RPMI7951 (cell line): ENCODE results near the gene SORBS2. TPM values are rescaled to one million over a fixed set of nuclear protein-coding genes. Genes with fewer than 3 reads are reported as not detected.
A peak's percentile ranks its signal among the peaks of the same experiment; 100 is the strongest.
"Not testable (repeated sequence)": the region's sequence is repeated elsewhere in the genome, so short reads cannot be mapped to it uniquely, and the experiment has no call there.

Experiments used
- DNase-seq: peaks from one replicate; pipeline ENCODE4 v3.0.0-alpha.2; 2012; ENCODE audit warnings: low read depth
- total RNA-seq: library from RNA; depleted of rRNA; stranded (reverse); fragments of >200 nt; shearing (Covaris generic); gene quantifications from 2 replicates; pipeline ENCODE4 v1.2.3, GENCODE V29; 2014

Gene SORBS2
- total RNA-seq, 1 experiment from 2014 or later, result 17.3 TPM

DNA sequence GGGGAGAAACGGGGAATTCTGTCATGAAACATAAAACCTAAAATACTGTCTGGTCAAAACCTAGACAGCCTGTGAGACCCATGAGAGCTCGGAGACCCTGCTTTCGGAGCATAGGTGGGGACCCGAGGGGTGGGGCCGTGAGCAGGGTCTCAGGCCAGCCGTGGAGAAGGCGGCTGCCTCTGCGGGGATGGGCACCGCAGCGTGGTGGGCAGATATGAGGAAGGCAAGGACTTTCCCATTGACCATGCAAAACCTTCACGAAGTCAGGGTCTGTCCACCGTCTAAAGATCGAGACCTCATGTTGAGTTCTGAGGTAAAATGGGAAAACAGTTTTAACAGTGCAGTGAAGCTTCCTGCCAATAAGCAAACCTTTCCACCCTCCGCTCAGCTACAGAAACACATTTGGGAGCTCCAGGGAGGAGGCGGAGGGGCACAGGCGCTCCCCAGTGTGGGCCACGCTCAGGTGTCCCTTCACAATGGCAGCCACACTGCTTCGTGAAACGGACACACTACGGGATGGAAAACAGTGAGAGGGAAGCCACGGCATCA lies 74.4 kb downstream of the SORBS2 start:
- DNase-seq, result no peak

DNA sequence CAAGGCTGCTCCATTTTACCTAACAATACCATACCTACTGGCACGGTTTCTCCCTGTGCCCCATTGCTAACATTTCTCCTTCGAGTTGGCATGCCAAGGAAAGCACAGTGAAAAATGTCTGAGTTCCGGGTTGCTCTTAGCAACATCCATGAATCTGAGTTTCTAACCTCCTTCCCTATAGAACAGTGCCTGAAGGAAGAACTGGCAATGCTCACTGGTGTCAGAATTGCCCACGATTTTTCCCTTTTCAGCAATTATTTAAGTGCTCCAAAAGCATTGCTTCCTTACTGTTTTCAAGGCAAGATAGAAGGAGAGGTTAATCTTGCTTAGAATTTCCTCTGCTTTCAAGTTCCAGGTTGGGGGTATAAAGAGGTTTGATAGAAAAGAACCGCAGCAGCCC lies 75.1 kb downstream of the SORBS2 start:
- DNase-seq, result no peak

GRCh38 chr4:185735866-185736400 lies 76.1 kb downstream of the SORBS2 start:
- no peak for DNase-seq

GRCh38 chr4:185734930-185735329 lies 77.1 kb downstream of the SORBS2 start:
- DNase-seq, result no peak

DNA sequence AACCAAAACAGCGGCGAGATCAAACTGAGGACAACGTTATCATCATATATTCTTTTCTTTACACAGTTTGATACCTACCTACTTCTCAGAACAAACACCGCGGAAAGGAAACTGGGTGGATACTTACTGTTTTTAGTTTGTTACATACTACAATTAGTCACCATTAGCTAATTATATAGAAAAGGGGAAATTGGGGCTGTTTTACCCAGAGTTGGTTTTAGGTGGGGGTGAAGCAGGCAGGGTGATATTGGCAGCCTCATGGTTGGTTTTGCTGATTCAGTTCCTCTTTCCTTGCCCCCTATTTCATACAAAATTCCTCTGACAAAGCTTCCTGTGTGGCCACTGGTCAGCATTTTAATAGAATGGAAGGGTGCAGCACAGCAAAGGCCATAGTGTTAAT lies 77.8 kb downstream of the SORBS2 start:
- DNase-seq, result no peak

GRCh38 chr4:185730849-185731608 lies 81.0 kb downstream of the SORBS2 start:
- no peak for DNase-seq

DNA sequence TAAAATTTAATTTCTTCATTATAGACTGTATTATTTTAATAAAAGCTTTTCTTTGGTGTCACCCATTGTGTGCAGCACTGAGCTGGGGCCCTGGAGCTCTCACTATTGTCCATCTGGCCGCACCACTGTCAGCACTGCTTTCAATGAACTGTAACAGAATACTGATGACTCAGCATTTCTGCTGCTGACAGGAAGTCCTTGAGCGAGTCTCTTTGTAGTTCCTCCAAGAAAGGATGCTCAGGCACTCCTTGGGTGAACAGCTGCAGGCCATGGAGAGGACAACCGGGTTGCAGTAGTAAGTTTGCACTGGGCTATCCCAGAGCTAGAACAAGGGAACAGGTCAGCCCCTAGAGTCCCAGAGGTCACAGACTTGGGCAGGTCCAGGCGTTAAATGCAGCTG lies 81.6 kb downstream of the SORBS2 start:
- DNase-seq, result peak; percentile 74

GRCh38 chr4:185729391-185729804 lies 82.6 kb downstream of the SORBS2 start:
- no peak for DNase-seq

DNA sequence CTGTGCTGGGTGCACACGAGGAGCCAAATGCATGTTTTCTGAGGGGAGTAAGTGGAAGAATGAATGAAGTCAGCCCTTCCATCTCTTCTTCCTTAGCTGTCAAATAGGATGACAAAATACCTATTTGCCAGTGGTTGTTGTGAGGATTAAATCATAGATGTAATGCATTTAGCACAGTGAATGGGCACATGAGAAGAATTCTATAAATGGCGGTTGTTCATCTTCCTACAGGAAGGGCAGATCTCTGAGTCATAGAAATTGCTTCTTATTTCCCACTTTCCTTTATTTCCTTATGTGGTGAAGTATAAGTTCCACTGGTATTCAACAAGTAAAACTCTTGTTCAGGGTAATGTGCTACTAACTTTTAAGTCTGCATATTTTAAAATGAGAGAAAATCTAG lies 83.1 kb downstream of the SORBS2 start:
- no peak for DNase-seq

GRCh38 chr4:185726931-185727330 lies 85.1 kb downstream of the SORBS2 start:
- DNase-seq, result peak; percentile 25

- no peak for DNase-seq
Observed at GRCh38 chr4:185723631-185724260, 88.2 kb downstream of the SORBS2 start.

DNA sequence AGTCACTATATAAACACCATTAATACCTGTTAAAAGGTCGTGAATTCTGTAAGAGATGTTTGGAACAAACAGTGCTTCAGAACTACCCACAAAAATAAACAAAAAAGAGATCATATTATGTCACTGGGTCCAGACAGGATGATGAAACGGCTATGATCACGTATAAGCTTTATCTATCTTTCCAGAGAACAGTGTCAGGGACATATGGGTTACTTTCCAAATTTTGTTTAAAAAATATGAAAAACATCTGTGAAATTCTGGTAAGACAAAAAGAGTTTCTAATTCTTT lies 90.0 kb downstream of the SORBS2 start:
- DNase-seq, result no peak

- peak; percentile 31 for DNase-seq
Observed at GRCh38 chr4:185721190-185722028, 90.6 kb downstream of the SORBS2 start.

- no peak for DNase-seq
Observed at GRCh38 chr4:185719500-185719858, 92.5 kb downstream of the SORBS2 start.

- no peak for DNase-seq
Observed at GRCh38 chr4:185718578-185719499, 93.2 kb downstream of the SORBS2 start.

DNA sequence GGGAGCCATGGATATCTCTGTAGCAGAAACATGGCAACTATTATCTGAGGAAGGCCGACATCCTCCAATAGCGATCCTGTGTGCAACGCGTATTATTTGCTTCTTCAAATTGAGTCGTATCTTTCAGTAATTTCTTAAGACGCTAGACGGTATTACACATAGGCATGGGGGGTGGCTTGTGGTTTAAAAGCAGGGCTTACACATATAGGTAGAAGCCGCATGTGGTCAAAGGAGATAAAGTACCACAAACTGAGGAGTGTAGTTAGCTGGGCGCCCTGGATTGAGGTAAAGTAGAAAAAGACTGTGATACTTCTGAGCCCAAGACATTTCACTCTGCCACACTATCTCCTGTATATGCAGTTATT lies 94.6 kb downstream of the SORBS2 start:
- no peak for DNase-seq

GRCh38 chr4:185716577-185717376 lies 95.2 kb downstream of the SORBS2 start:
- DNase-seq, result no peak

DNA sequence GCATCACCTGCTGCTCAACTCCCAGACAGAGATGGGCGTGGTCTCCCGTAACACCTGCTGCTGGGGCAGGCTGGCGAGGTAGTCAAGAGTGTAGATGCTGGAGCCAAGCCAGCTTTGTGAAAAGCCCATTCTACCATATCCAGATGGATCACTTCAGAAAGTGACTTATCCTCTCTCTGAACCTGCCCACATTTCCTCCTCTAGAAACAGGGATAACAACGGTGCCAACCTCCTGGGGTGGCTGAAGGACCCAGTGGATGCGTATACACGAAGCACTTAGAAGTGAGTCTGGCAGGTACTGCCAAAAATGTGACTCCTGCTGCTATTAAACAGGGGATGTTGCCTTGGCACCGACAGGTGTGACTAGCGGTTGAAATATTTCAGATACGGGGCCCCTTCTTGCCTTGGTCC lies 95.8 kb downstream of the SORBS2 start:
- DNase-seq, result no peak

DNA sequence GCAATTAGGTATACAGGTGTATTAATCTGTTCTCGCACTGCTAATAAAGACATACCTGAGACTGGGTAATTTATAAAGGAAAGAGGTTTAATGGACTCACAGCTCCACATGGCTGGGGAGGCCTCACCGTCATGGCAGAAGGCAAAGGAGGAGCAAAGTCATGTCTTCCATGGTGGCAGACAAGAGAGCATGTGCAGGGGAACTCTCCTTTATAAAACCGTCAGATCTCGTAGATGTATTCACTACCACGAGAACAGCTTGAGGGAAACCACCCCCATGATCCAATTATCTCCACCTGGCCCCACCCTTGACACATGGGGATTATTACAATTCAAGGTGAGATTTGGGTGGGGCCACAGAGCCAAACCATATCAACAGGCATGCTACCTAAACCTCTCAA lies 97.5 kb downstream of the SORBS2 start:
- DNase-seq, result not testable (repeated sequence)

DNA sequence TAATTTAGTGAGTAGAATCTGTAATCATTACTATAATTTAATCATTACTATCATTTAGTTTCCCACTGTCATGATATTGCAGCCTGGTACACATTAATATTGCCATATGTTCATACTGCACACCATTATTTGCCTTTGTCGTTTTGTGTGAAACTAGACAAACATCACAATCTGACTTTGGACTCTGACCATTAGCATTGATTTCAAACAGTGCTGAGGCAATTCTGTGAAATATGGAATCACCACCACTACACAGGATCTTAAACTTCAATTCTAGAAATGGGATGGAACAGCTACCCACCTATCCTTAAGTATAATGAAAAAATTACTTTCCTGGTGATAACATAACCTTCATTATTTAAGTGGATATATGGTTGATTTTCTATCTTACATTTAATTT lies 98.3 kb downstream of the SORBS2 start:
- no peak for DNase-seq
